Sigmoid colon (tissue), 7 donors: ENCODE measurements around the gene EIF4H. TPM values are rescaled to one million over a fixed set of nuclear protein-coding genes. Genes with fewer than 3 reads are reported as not detected.
"Not testable (repeated sequence)": the region's sequence is repeated elsewhere in the genome, so short reads cannot be mapped to it uniquely, and the experiment has no call there.

ENCODE experiments used
- DNase-seq: peaks from one replicate; pipeline ENCODE4 v3.0.0-alpha.2; 2019
- H3K27ac ChIP-seq, 4 donors: fragments of 200-600 bp; sonication (generic); one replicate each; pipeline ENCODE4 v1.5.1; 2016 to 2019; ENCODE audit warnings: mild to moderate bottlenecking in 1 of 4
- H3K27me3 ChIP-seq, 3 donors: fragments of 200-600 bp; sonication (generic); one replicate each; pipeline ENCODE4 v1.5.1; 2019; ENCODE audit warnings: mild to moderate bottlenecking in 1 of 3
- H3K36me3 ChIP-seq, 4 donors: fragments of 200-600 bp; sonication (generic); one replicate each; pipeline ENCODE4 v1.5.1; 2016 to 2019
- H3K4me1 ChIP-seq, 4 donors: fragments of 200-600 bp; sonication (generic); one replicate each; pipeline ENCODE4 v1.5.1; 2017 to 2019
- H3K4me3 ChIP-seq, 4 donors: fragments of 200-600 bp; sonication (generic); one replicate each; pipeline ENCODE4 v1.5.1; 2017 to 2019; ENCODE audit warnings: mild to moderate bottlenecking in 2 of 4, moderate library complexity in 1 of 4
- H3K9me3 ChIP-seq, 4 donors: fragments of 200-600 bp in 3 of 4; sonication (generic) in 3 of 4; one replicate each; pipeline versions ENCODE4 v1.5.1 to v1.6.1; 2013 to 2019
- EP300 ChIP-seq, 4 donors: sonication (generic); formaldehyde crosslinking; IDR thresholded peaks; one replicate each; pipeline ENCODE4 v1.6.1; 2017; ENCODE audit warnings: antibody characterized with exemption in 4 of 4
- POLR2A ChIP-seq, 2 donors: fragments of 450-650 bp; IDR thresholded peaks; one replicate each; pipeline ENCODE4 v1.6.1; 2016; ENCODE audit warnings: antibody characterized with exemption in 2 of 2, mild to moderate bottlenecking in 2 of 2, moderate library complexity in 2 of 2
- POLR2AphosphoS5 ChIP-seq, 4 donors: sonication (generic); formaldehyde crosslinking; IDR thresholded peaks; one replicate each; pipeline ENCODE4 v1.6.1; 2017; ENCODE audit warnings: antibody characterized with exemption in 4 of 4
- WGBS, 2 donors: extraction: QIAGEN DNeasy Blood & Tissue Kit; methylation state at CpG; one replicate each; pipeline ENCODE4 v1.1.7; 2013; 5-methylcytosine and 5-hydroxymethylcytosine counted together
- intact Hi-C: fragments of 100-400 bp; cut with DNase I; formaldehyde crosslinking; loops from one replicate; pipeline ENCODE4 v1.15.1; 2023
- polyA plus RNA-seq, 3 donors: library from polyadenylated mRNA; stranded (reverse); fragments of 200-250 nt; gene quantifications; one replicate each; pipeline ENCODE4 v1.2.3, GENCODE V29; 2013
- total RNA-seq, 4 donors: library from RNA; depleted of rRNA; stranded (reverse); fragments of >200 nt; gene quantifications; one replicate each; pipeline ENCODE4 v1.1.0, GENCODE V29; 2016
- TF ChIP-seq, protein P1 (sequence below), 4 experiments: fragments of 450-650 bp in 3 of 4; fragments of 200-600 bp in 1 of 4; IDR thresholded peaks; one replicate each; pipeline ENCODE4 v1.5.1; 2016 to 2019; ENCODE audit warnings: antibody characterized with exemption in 4 of 4, mild to moderate bottlenecking in 3 of 4, moderate library complexity in 2 of 4
- donor health status: healthy with polysubstance abuse.
- donor health status: Bipolar disorder and iron deficiency.
- donor health status: healthy.

EIF4H gene
- total and polyA plus RNA-seq, 7 donors, result 196 to 274 (median 224) TPM

DNA sequence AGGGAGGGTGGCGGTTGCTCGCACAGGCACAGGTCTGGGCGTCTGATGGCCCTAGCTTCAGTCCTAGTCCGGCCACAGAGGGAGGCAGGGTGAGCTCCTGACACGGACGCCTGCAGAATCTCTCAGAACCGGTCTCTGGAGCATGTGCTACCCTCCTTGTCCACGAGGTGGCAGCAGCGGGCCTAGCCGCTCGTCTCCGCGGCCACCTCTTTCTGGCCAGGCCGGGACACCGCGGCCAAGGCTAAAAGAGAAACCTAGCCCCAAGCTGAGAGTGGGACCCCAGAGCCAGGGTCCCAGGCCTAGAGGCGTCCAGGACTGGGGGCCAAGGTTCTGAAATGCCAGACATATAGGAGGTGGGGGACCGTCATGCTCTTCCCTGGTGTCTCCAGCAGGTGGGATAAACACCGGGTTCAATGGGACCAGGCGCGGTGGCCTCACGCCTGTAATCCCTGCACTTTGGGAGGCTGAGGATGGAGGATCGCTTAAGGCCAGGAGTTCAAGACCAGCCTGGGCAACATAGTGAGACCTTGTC lies 32.5 kb downstream of the EIF4H start:
- H3K4me1 ChIP-seq, result peaks cover 0 to 17% (median 14%) of the 10 kb centered on the region in 4 donors
- no peaks in the 10 kb centered on the region for H3K36me3 ChIP-seq
- H3K9me3 ChIP-seq, result no peaks in the 10 kb centered on the region
- H3K4me3 ChIP-seq, result peak overlapping the region in 3 of 4 donors; percentile 26 to 40 (median 40)
- H3K27ac ChIP-seq, result peak overlapping the region in 1 of 4 donors; percentile 12
- intact Hi-C loops, result loop anchor here (1.0 kb wide), 1 partner anchor 195 kb away; no protein-coding TSS in a partner anchor
- TF ChIP-seq, protein P1, sequence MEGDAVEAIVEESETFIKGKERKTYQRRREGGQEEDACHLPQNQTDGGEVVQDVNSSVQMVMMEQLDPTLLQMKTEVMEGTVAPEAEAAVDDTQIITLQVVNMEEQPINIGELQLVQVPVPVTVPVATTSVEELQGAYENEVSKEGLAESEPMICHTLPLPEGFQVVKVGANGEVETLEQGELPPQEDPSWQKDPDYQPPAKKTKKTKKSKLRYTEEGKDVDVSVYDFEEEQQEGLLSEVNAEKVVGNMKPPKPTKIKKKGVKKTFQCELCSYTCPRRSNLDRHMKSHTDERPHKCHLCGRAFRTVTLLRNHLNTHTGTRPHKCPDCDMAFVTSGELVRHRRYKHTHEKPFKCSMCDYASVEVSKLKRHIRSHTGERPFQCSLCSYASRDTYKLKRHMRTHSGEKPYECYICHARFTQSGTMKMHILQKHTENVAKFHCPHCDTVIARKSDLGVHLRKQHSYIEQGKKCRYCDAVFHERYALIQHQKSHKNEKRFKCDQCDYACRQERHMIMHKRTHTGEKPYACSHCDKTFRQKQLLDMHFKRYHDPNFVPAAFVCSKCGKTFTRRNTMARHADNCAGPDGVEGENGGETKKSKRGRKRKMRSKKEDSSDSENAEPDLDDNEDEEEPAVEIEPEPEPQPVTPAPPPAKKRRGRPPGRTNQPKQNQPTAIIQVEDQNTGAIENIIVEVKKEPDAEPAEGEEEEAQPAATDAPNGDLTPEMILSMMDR (IDR thresholded peaks at IDR 0.05), result peak; percentile 93 to 99 (median 96)
- TF ChIP-seq POLR2AphosphoS5 (IDR thresholded peaks at IDR 0.05) (peak in 2 of 4 donors; percentile 19 to 29), POLR2A (IDR thresholded peaks at IDR 0.05) (no peak)
- no peaks in the 10 kb centered on the region for H3K27me3 ChIP-seq
- WGBS, 2 donors, result 8 to 18% methylated on average over 23 of the region's 23 CpGs
- DNase-seq, result peak; percentile 91

DNA sequence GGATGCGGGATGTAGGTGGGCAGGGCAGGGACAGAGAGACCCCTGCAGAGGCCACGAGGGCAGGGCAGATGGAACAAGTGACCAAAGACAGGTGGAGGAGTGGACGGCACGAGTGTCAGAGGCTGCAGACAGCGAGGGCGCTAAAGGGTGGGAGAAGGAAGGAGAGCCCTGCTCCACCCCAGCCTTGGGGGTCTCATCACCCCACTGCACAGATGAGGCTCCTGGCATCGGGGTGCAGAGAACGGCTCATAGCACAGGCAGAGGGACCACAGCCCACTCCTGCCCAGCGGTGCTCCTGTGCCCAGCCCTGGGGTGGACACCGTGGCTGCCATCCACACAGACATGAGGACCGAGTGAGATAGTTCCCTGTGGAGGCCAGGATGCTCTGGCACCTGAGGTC lies 33.4 kb downstream of the EIF4H start:
- DNase-seq, result no peak
- H3K27me3 ChIP-seq, result no peaks in the 10 kb centered on the region
- no peak for TF ChIP-seq POLR2AphosphoS5 (IDR thresholded peaks at IDR 0.05)
- TF ChIP-seq, protein P1 (IDR thresholded peaks at IDR 0.05), result no peak
- H3K36me3 ChIP-seq, result no peaks in the 10 kb centered on the region
- 77 to 88% methylated on average over 11 of the region's 11 CpGs for WGBS, 2 donors
- peaks cover 0 to 17% (median 14%) of the 10 kb centered on the region in 4 donors for H3K4me1 ChIP-seq
- no peaks in the 10 kb centered on the region for H3K9me3 ChIP-seq
- no peak overlapping the region for H3K4me3 ChIP-seq
- no peak overlapping the region for H3K27ac ChIP-seq
- intact Hi-C loops, result no loop called here

DNA sequence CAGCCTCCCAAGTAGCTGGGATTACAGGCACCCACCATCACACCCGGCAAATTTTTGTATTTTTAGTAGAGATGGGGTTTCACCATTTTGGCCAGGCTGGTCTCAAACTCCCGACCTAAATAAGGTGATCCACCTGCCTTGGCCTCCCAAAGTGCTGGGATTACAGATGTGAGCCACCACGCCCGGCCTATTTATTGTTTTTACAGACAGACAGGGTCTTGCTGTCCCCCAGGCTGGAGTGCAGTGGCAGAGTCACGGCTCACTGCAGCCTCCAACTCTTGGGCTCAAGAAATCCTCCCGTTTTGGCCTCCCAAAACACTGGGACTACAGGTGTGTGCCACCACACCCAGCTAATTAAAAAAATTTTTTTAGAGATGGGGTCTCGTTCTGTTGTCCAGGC lies 34.1 kb downstream of the EIF4H start:
- peaks cover 0 to 17% (median 14%) of the 10 kb centered on the region in 4 donors for H3K4me1 ChIP-seq
- H3K4me3 ChIP-seq, H3K36me3 ChIP-seq, H3K27ac ChIP-seq, H3K9me3 ChIP-seq, DNase-seq, H3K27me3 ChIP-seq, intact Hi-C loops: not testable (repeated sequence)
- WGBS, 2 donors, result 75 to 86% methylated on average over 7 of the region's 7 CpGs

DNA sequence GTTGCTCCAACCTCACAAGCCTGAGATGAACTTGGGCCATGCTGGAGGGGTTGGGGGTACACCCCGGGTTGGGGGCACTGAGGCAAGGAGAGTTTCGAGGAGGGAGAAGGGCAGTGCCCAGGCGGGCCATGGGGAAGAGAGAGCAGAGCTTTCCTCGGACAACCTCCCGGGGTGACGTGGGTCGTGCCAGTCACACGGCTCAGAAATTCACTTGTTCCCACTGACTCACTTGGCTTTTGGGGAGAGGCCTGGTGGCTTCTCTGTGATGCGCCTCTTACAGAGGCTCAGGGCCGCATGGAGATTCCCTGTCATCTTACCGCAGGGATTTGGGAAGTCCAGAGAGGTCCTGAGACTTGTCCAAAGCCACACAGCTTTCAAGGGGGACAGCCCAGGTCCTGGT lies 38.5 kb downstream of the EIF4H start:
- WGBS, 2 donors, result 86 to 89% methylated on average over 11 of the region's 11 CpGs
- Histone ChIP-seq H3K36me3 (no peaks in the 10 kb centered on the region), H3K9me3 (no peaks in the 10 kb centered on the region), H3K4me3 (no peak overlapping the region), H3K4me1 (peaks cover 0 to 13% (median 12%) of the 10 kb centered on the region in 4 donors), H3K27me3 (no peaks in the 10 kb centered on the region), H3K27ac (no peak overlapping the region)
- TF ChIP-seq, protein P1 (IDR thresholded peaks at IDR 0.05), result no peak
- no peak for TF ChIP-seq EP300 (IDR thresholded peaks at IDR 0.05)
- no peak for TF ChIP-seq POLR2AphosphoS5 (IDR thresholded peaks at IDR 0.05)
- TF ChIP-seq POLR2A (IDR thresholded peaks at IDR 0.05), result no peak
- intact Hi-C loops, result no loop called here
- DNase-seq, result no peak

DNA sequence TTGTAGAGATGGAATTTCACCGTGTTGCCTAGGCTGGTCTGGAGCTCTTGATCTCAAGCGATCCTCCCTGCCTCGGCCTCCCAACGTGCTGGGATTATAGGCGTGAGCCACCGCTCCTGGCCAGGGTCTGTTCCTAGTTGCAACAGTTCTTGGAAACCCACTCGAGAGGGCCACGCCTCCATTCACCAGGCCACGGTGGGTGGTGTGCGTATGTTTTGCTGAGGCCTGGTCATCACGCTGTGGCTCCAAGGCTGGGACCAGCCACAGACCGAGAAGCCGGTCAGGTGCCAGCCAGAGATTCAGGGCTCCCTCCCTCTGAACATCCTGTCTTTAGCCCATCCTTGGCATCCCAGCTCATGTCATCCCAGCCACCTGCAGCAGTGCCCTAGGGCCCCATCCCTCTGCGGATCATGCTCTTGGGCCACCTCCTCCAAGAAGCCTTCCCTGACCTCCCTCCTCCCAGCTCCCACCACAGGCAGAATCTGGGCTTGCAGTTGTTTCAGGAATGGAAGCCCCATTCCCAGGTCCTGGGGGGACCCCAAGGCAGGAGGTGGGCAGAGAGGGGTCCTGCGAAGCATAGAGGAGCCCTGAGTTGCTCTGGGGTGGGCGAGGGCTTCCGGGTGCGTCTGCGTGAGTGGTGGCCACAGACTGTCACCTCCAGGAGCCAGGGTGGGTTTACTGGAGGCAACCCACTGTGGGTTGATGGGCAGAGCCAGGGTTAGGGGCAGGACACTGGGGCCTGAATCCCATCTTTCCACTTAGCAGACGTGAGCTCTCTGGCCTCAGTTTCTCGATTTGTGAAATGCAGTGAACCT lies 40.9 kb downstream of the EIF4H start:
- no peak for TF ChIP-seq EP300 (IDR thresholded peaks at IDR 0.05)
- no peak for TF ChIP-seq POLR2AphosphoS5 (IDR thresholded peaks at IDR 0.05)
- TF ChIP-seq, protein P1 (IDR thresholded peaks at IDR 0.05), result no peak
- intact Hi-C loops, result no loop called here
- Histone ChIP-seq H3K4me1 (peaks cover 0 to 3% (median 2%) of the 10 kb centered on the region in 4 donors), H3K9me3 (no peaks in the 10 kb centered on the region), H3K36me3 (no peaks in the 10 kb centered on the region), H3K27me3 (no peaks in the 10 kb centered on the region), H3K4me3 (no peak overlapping the region), H3K27ac (no peak overlapping the region)
- WGBS, 2 donors, result 88 to 90% methylated on average over 21 of the region's 21 CpGs
- no peak for DNase-seq
